Measurements from ENCODE around the gene PURB. TPM values are rescaled to one million over a fixed set of nuclear protein-coding genes. Genes with fewer than 3 reads are reported as not detected.

Gene PURB
- total RNA-seq, 4 donors from 2014 or later: 20.7 to 33.1 (median 22.1) TPM

- TF ChIP-seq, protein P1, sequence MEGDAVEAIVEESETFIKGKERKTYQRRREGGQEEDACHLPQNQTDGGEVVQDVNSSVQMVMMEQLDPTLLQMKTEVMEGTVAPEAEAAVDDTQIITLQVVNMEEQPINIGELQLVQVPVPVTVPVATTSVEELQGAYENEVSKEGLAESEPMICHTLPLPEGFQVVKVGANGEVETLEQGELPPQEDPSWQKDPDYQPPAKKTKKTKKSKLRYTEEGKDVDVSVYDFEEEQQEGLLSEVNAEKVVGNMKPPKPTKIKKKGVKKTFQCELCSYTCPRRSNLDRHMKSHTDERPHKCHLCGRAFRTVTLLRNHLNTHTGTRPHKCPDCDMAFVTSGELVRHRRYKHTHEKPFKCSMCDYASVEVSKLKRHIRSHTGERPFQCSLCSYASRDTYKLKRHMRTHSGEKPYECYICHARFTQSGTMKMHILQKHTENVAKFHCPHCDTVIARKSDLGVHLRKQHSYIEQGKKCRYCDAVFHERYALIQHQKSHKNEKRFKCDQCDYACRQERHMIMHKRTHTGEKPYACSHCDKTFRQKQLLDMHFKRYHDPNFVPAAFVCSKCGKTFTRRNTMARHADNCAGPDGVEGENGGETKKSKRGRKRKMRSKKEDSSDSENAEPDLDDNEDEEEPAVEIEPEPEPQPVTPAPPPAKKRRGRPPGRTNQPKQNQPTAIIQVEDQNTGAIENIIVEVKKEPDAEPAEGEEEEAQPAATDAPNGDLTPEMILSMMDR (IDR thresholded peaks at IDR 0.05; ENCODE audit: low read depth): no peak
Measured at GRCh38 chr7:44853391-44853790, 31.9 kb downstream of the PURB start.

DNA sequence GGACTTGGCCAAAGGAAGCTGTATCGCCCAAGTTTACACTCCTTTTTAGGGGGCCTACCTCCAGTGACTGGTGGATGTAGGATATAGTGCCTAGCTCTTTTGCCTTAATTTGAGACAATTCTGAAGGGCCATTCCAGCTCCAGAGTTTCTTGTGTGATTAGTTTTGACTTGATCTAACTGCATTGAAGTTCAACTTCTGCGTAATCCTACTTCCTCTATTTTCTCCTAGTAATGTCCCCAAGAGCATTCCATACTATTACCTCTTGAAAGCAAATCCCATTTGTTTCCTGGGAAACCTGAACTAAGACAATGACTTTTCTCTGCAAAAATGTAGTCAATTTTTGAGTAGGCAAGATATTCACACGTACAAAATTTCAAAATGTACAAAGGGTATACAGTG, 32.7 kb downstream of the PURB start:
- TF ChIP-seq, protein P1 (IDR thresholded peaks at IDR 0.05; ENCODE audit: low read depth): no peak

- TF ChIP-seq, protein P1 (IDR thresholded peaks at IDR 0.05; ENCODE audit: low read depth): no peak
Measured at GRCh38 chr7:44849885-44850544, 35.3 kb downstream of the PURB start.

DNA sequence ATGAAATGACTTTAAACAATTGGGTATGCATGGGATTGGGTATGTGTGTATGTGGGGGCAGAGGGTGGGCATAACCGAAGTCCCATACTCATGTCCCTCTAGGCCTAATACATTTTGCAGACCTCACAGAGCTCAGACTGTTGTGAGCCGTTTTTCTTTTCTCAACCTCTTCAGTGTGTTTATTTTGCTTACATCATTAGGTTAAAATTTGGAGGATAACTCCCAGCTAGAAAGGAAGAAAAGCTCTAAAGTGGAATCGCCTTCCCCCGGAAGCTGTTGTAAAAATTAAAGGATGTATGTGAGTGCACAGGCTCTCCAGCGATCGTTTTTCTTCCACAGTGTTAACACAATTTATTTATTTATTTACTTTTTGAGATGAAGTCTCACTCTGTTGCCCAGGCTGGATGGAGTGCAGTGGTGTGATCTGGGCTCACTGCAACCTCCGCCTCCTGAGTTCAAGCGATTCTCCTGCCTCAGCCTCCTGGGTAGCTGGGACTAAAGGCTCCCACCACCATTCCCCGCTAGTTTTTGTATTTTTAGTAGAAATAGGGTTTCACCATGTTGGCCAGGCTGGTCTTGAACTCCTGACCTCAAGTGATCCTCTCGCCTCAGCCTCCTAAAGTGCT, 36.0 kb downstream of the PURB start:
- TF ChIP-seq, protein P1 (IDR thresholded peaks at IDR 0.05; ENCODE audit: low read depth): no peak

- TF ChIP-seq, protein P1 (IDR thresholded peaks at IDR 0.05; ENCODE audit: low read depth): no peak
Measured at GRCh38 chr7:44847920-44848634, 37.3 kb downstream of the PURB start, which contains the start of gene H2AZ2. Gene H2AZ2 (minus strand): TSS chr7:44848087. CDS start chr7:44847971, 116 bp downstream.

GRCh38 chr7:44847509-44847919, 37.8 kb downstream of the PURB start:
- TF ChIP-seq, protein P1 (IDR thresholded peaks at IDR 0.05; ENCODE audit: low read depth): no peak

Measured in subcutaneous adipose tissue (tissue), 4 donors.